Kidney glomerular epithelial cell (primary cell): ENCODE data around the gene CGB1.
A peak's percentile ranks its signal among the peaks of the same experiment; 100 is the strongest.
"Not testable (repeated sequence)": the region's sequence is repeated elsewhere in the genome, so short reads cannot be mapped to it uniquely, and the experiment has no call there.

Experiments used
- DNase-seq: peaks from one replicate; lab custom pipeline; 2025; lab: John Stamatoyannopoulos, UW

Gene CGB1

DNA sequence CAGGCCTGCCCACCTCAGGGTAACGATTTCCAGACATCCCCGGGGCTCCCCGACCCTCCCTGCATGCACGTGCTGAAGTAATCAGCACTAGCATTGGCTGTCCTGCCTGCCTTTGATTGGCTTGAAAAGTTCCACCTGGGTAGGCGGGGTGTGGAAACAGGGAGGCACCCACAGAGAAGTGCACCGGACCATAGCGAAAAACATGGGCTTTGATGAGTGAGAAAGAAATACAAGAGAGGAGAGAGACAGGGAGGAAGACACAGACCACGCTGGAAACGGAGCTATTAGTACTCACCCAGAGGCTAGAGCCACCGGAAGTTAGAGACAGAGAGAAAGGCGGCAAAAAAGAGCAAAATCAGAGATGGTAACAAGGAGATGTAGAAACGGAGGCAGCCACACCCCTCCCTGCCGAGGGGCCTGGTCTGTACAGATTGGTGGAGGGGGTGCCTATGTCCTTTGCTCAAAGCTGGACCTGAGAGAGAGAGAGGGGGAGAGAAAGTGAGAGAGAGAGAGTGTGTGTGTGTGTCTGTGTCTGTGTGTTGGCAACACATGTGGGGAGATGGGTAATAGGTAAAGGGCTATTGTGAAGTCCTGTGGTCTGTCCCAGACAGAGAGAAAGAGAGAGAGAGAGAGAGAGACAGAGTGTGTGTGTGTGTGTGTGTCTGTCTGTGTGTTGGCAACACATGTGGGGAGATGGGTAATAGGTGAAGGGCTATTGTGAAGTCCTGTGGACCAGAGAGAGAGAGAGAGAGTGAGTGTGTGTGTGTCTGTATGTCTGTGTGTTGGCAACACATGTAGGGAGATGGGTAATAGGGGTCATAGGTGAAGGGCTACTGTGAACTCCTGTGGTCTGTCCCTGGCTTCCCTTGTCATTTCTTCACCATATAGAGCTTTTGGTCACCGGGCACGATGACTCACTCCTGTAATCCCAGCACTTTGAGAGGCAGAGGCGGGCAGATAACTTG, 15.5 kb downstream of the CGB1 start:
- DNase-seq: peak; percentile 42

DNA sequence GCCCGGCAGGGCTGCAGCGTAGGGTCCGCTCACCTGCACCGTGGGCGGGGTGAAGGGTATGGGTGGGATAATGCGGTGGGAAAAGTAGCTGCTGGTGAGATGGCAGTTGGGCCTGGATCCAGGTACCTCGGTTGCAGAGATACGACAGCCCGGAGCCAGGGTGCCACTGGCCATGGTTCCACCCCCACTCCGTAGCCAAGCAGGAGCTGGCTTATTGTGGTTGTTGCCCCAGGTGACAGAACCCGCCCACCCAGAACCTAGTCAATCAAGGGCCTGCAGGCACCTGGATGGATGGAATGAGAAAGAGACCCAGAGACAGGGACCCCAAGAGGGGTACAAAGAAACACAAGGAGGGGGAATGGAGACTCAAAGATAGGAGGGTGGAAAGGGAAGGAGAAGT, 16.4 kb downstream of the CGB1 start:
- DNase-seq: no peak

DNA sequence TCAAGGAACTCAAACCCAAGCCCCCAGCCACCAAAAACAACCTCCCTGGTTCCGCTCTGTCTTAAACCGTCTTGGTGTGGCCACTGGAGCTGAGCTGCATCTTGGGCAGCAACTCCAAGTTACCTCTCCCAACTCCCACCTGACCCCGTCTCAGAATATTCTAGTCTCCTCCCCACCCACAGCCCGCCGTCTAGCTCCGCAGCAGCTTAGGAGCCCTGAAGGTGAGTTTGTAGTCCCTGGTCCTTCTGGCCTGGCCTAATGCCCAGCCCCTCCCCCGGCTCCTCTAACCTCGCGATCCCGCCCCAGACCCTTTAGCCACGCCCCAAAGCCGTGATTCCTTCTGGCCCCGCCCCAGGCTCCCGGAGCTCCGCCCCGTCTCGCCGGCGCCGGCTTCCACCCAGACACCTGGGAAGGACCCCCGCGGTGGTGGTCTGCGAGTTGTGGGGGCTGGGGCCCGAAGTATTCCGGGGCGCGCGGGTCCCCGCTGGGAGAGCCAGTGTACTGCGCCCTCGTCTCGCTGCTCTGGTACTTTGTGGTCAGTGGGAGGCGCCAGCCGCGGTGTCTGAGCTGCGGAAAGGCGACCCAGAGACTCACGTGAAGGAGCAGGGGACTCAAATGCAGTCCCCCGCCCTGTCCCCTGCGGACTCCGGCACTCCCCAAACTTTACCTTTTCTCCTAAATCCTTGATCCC, 17.3 kb downstream of the CGB1 start:
- no peak for DNase-seq

DNA sequence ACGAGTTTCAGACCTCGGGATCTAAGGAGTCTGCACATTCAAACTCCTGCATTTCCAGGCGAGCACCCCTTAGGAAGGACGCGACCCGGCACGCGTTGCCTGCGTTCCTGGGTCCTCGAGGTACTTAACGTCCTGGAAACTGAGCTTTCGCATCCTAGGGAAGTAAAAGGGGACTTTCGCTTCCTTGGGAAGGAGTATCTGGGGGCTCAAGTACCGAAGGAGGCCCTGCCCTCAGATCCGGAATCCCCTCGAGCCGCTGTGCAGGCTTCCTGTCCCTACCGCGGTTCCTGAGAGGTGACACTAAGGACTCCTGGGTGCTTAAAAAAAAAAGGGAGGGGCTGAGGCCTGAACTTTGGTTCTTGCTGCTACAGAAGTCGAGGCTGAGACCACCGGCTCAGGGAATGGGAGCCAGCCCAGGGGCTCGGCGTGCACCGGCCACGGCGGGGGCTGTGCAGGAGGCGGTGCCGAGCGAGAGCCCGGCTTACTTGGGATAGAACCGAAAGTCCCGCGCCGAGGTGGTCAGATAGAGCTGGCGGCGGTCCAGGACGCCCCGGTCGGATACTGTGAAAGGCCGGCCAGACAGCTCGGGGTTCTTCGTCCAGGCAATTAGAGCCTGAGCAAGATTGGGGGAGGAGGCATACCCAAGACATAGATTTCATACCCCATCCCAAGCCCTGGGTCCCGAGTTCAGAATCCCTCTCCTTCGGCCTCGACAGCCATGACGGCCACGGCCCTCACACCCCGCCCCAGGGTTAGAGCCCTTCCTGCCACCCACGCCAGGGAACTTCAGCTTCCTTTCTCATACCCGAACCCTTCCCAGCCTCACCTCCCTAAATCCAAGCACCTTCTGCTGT, 18.1 kb downstream of the CGB1 start:
- not testable (repeated sequence) for DNase-seq

DNA sequence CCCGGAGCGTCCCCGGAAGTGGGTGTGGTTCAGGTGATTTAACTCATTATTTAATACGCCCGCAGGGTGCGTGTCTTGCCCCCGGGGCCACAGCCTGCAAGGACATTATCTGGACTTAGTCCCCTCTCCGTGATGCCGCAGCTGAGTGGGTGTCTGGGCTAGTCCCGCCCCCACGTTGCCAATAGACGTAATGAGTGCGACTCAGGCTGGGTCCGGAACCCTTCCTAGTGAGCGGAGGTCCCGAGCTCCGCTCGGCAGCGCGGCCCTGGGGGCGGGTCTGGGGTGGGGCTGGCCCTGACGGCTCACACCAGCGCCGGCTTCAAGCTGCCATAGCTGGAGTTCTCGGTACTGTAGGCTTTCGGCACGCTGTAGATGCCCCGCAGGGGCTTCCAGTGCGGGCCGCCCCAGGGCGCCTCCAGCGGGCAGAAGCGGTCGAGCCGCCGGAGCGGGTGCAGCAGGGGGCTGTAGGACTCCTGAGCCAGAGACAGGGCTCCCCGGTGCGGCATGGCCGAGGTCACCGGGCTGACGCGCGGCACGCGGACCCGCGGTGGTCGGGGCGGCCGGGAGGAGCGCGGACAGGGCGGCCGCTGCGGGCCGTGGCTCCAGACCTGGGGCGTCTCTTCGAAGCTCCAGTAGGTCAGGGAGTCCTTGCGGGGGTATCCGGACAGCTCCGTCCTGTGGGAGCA, 18.9 kb downstream of the CGB1 start:
- DNase-seq: peak; percentile 21

DNA sequence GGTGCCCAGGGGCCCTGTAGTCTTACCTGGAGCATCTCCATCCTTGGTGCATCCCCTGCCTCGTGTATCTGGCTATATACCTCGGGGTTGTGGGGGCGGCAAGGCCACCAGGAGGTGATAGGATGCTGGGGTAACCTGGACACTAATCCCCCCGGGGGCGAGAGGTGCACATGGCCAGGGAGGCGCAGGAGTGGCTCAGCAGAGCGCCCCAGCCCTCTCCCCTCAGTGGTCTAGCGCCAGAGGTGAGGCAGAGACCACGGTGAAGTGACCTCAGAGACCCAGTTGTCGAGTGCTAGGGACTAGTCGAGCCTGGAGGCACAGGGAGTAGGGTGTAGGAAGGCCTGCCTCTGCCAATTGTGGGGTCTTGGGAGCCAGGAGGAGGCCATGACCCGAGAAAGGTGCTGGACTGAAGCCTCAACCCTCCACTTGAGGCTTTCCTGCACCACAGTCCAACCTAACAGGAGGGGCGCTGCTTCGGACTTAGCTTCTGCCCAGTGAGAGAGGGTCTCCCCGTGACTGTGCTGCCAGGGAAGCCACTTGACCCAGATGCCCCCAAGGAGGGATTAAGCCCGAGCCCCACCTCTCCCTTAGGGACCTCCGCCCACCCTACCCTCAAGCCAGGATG, 19.5 kb downstream of the CGB1 start, which contains the start of gene LHB:
Gene LHB, minus strand, starts transcription at position 51 of the 625 bp plus-strand sequence. Its CDS starts 10 bp downstream, at position 41.
- DNase-seq: no peak

DNA sequence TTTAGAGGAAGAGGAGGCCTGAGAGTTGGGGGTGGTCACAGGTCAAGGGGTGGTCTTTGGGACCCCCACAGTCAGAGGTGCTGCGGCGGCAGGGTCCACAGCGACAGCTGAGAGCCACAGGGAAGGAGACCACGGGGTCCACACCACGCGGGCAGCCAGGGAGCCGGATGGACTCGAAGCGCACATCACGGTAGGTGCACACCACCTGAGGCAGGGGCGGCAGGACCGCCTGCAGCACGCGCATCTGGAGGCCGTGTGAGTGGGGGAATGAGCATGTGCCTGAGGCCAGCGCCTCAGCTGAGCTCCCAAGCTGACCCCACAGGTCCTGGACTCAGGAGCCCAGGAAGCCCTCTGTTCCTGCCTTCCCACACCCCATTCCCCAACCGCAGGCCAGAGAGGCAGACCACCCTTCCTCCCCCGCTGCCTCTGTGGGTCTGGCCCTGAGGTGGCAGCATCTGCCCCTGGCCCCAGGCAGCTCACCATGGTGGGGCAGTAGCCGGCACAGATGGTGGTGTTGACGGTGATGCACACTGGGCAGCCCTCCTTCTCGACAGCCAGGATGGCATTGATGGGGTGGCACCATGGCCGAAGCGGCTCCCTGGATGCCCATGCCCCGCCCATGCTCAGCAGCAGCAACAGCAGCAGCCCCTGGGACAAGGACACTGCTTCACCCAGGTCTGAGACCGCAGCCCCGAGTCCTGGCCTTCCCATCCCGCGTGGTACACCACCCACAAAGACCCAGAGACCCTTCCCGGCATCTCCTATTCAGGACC, 20.4 kb downstream of the CGB1 start:
- no peak for DNase-seq

DNA sequence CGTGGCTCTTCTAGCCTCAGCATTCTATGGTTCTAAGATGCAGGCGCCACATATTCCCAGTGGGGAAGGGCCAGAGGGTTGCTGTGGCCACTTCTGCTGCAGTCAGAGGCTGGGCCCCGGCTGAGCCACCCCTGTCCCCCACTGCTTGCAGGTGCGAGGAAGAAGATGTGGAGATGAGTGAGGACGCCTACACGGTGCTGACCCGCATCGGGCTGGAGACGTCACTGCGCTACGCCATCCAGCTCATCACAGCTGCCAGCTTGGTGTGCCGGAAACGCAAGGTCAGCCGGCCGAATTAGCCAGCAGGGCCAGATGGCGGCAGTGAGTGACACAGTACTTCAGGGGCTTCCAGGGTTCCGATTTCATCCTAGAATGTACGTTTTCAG, 21.8 kb downstream of the CGB1 start:
- no peak for DNase-seq

DNA sequence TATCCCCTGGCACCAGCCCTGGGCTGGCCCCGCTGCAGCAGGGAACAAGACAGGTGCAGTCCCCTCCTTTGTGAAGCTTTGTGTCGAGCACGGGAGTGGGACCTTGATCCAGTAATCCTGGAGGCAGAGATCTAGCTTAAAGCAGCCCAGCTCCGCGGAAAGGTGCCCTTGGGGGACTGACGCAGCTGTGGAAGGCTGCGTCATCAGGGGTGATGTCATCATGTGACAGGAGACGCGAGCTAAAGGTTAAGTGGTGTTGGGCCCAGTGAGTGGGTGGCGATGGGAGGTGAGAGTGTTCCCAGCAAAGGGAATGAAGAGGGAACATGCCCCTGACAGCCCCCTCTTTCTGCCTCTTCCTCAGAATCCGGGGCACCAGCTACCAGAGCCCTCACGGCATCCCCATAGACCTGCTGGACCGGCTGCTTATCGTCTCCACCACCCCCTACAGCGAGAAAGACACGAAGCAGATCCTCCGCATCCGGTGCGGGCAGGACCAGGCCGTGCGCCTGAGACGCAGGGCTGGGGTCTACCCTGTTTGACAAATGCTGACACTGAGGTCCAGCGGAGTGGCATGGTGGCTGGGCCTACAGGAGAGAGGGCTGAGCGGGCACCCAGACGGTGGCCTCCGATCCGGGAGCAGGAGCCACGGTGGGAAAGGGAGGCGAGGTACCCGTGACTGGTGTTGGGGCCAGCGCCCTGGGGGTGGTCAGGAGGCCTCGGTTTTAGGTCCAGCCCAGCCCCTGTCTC, 22.4 kb downstream of the CGB1 start:
- DNase-seq: no peak

DNA sequence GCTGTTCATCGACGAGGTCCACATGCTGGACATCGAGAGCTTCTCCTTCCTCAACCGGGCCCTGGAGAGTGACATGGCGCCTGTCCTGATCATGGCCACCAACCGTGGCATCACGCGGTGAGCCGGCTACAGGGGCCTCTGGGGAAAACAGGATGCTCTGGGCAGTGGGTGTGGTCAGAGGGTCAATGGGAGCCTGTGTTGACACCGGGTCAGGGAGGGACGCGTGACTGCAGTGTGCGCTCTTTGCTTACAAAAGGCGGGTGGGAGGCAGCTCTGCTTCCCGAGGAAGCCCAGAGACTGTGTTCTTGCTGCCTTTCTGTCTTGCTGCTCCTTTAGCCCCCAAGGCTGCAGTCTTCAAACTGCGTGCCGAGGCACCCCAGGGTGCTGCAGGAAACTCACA, 25.5 kb downstream of the CGB1 start:
- no peak for DNase-seq

DNA sequence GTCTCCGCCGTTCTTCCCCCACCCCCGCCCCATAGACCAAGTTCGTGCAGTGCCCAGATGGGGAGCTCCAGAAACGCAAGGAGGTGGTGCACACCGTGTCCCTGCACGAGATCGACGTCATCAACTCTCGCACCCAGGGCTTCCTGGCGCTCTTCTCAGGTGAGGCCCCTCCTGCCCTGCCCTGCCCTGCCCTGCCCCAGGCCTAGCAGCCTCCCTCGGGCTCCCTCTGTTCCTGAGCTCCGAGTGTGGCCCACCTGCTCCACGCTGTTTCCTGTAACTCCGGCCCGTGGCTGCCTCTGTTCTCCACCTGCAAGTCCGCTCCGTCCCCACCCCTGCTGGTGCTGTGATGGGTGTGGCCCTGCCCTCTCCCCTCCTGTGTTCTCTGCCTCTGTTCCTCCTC, 26.2 kb downstream of the CGB1 start:
- DNase-seq: no peak

DNA sequence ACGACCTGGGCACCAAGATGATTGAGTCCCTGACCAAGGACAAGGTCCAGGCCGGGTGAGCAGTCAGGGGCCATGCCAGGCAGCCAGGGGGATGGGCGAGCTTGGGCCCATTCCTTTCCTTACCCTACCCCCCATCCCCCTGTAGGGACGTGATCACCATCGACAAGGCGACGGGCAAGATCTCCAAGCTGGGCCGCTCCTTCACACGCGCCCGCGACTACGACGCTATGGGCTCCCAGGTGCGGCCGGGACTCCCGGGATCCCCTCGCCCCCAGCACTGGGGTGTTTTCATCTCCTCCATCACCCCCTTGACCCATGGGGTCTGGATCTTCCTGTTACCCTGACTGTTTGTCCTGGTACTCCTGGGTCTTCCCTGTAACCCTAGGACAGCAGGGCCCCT, 26.9 kb downstream of the CGB1 start:
- DNase-seq: no peak

DNA sequence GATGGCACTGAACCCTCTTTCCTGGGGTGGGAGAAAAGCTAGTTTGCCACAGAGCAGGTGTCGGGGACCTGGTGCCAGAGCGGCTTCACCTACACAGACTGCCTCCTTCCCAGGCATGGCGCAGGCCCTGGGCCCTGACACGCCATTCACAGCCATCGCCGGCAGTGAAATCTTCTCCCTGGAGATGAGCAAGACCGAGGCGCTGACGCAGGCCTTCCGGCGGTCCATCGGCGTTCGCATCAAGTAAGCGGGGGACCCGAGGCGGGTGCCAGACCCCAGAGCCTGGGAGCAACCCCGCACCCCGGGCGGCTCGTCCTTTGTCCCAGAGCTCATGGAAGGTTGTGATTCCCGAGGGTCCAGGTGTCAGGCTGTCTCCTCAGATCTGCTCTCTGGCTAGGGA, 29.8 kb downstream of the CGB1 start:
- no peak for DNase-seq

DNA sequence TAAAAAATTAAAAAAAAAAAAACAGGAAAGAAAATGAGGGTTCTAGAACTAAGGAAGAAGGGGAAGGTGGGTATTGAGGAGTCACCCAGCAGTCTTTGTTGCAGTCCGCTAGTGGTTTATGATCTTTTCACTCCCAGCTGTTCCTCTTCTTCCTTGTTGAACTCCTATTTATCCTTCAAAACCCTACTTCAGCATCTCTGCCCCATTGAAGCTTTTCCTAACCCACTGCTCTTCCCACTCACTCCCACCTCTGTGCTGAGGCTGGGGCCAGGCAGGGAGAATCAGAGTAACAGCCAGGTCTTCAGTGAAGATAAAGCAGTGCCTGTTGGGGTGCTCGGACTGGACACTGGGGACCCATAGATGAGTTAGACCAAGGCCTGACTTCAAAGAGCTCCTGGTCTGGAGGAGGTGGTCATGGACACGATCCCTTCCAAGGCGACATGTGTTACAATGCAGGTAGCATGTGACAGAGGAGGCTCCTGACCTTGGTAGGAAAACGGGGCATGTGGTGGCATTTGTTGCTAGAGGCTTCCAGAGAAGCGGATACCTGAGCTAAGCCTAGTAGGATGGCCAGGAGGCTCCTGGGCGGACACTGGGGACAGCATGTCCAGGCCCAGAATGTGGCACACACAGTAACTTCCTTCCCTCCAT, 31.6 kb downstream of the CGB1 start:
- DNase-seq: no peak

DNA sequence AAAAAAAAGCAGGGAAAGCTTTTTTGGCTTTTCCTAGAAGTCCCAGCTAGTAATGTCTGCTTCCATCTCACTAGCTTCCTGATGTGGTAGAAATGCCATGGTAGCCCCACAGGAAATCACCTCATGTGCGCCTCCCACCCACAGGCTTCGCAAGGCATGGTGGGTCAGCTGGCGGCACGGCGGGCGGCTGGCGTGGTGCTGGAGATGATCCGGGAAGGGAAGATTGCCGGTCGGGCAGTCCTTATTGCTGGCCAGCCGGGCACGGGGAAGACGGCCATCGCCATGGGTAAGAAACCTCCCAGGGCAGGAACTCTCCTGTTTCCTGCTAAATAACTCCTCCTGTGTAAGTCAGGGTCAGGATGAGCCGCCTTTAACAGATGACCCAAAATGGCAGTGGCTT, 32.6 kb downstream of the CGB1 start:
- DNase-seq: no peak

DNA sequence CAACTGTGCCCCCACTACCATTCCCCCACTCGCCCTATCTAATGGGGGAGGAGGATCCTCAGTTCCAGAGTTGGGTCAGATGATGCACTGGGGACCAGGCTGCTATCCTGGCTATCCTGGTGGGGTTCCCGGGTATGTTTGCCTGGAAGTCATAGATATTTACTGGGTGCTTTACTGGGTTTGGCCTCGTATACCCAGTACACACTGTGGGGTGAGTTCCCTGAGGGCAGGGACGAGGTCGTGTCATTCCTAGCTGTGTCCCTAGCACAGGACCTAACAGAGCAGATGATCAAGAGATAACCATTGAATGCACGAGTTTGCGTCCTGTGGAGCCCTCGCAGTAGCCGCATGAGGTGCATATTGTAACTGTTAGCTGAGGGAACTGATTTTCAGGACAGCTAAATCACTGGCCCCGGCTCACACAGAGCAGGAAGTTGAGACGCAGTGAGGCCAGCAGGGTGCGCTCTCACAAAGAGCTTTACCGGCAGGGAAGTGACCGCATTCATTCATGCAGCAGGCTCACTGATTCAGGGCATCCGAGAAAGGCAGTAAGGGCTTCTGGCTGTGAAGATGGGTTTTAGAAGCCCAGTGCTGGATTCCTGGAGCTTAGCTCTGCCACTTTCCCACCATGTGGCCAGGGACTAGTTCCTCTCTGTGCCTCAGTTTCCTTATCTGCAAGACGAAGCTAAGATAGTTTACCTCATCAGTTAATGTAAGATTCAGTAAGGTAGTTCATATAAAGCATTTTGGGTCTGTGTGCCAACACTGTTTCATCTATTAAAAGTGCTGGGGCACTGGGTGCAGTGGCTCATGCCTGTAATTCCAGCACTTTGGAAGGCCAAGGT, 37.0 kb downstream of the CGB1 start:
- peak; percentile 47 for DNase-seq

DNA sequence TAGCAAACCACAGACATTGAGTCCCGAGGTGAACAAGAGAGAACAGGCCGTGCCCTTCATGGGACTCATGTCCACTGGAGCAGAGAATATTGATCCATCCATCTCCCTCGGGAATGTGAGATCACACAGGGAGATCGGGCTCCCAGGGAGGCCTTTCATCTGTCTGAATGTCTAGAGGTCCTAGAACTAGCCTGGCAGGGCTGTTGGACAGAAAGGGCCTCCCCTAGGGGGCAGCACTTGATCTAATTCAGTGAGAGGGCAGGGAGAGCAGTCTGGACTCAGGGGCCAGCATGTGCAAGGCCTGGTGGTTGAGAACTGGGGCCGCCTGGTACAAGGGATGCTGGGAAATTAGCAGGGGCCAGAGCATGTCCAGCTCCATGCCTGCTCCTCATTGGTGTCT, 38.7 kb downstream of the CGB1 start:
- peak; percentile 33 for DNase-seq

DNA sequence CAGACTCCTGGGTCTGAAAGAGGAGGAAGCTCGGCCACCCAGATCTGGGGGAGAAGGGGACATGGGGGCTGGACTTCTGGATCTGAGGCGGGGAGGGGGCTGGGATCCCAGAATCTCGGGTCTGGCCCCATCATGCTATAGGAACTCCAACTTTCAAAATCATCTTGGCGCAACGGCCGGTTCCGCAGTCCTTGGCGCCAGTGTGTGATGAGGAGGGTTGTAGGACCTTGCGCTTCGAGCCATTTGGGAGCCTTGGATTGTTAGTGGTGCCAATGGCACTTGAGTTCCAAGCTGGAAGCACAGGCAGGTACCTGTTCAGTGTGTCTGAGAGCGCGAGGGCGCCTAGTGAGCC, 42.7 kb downstream of the CGB1 start:
- DNase-seq: no peak
